HG02852 (cell line): ENCODE data around the gene RNF135.
A peak's percentile ranks its signal among the peaks of the same experiment; 100 is the strongest.
"Not testable (repeated sequence)": the region's sequence is repeated elsewhere in the genome, so short reads cannot be mapped to it uniquely, and the experiment has no call there.

Source experiments
- ATAC-seq: cut with Tn5 transposase; IDR thresholded peaks from one replicate; pipeline ENCODE4 v1.9.1; 2021; ENCODE audit warnings: mild to moderate bottlenecking, moderate library complexity; ENCODE audit not compliant: unreplicated experiment

RNF135 gene, protein sequence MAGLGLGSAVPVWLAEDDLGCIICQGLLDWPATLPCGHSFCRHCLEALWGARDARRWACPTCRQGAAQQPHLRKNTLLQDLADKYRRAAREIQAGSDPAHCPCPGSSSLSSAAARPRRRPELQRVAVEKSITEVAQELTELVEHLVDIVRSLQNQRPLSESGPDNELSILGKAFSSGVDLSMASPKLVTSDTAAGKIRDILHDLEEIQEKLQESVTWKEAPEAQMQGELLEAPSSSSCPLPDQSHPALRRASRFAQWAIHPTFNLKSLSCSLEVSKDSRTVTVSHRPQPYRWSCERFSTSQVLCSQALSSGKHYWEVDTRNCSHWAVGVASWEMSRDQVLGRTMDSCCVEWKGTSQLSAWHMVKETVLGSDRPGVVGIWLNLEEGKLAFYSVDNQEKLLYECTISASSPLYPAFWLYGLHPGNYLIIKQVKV

GRCh38 chr17:30970831-30971567 lies at the start of gene RNF135:
TSS of gene RNF135 (plus strand) at chr17:30971039. CDS start at chr17:30971074, 35 bp downstream.
- ATAC-seq = peak; percentile 59

GRCh38 chr17:30921544-30922196 lies 49.2 kb upstream of the RNF135 start, which contains the start of gene ADAP2:
TSS of gene ADAP2 (plus strand) at chr17:30921945. CDS start at chr17:30922015, 70 bp downstream.
- ATAC-seq = no peak

DNA sequence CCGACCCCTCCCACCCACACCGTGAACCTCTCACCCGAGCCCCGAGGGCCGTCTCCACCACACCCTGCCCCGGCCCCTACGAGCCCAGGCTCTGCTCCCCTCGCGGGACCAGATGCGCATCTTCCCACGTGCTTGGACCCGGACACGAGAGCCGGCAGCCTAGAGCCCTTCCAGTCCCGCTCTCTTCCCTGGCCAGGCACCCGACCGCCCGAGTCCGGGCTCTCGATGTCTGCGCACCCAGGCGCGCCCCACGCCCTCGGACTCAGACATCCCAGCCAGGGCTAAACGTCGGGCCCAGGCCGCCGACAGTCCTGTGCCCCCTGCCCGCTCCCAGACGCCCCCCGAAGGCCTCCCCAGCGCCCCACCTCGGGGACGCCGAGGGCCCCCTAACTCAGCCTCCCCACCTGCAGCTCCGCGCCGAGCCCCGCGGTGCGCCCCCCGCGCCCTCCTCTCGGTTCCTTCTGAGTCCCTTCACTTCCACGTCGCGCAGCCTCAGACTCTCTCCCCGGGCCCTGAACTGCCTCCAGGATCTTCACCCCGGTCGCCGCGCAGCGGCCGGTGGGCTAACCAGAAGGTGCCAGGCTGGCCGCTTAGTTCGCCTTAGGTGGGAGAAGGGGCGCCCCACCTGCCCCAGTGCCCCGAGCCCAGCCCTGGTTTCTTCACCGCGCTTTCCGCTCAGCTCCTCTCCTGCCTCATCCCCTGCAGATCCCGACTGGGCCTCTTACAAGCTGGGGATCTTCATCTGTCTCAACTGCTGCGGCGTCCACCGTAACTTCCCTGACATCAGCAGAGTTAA lies 48.4 kb upstream of the RNF135 start:
- ATAC-seq = no peak

DNA sequence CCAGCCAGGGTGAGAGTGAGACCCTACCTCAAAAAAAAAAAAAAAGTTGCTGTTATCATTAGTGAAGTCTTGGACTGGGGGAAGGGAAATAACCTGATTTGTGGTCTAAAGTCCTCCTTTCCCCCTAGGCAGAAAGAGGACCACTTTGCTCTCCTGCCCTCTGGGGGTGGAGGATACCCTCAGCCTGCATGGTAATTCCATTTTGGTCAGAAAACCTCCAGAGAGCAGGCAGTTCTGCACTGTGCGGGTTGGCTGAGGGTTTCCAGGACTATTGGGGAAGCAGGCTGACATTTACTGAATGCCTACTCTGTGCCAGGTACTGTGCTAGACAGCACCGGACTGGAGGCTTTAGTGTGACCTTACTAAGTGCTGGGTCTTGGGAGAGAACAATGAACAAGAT lies 46.5 kb upstream of the RNF135 start:
- no peak for ATAC-seq

GRCh38 chr17:30926516-30926915 lies 44.3 kb upstream of the RNF135 start:
- no peak for ATAC-seq

DNA sequence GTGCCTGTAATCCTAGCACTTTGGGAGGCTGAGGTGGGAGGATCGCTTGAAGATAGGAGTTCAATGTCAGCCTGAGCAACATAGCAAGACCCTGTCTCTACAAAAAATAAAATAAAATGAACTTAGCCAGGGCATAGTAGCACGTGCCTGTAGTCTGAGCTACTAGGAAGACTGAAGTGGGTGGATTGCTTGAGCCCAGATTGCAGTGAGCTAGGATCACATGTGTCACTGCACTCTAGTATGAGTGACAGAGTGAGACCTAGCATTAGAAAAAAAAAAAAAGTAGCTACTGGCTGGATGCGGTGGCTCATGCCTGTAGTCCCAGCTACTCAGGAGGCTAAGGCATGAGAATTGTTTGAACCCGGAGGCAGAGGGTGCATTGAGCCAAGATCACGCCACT lies 43.1 kb upstream of the RNF135 start:
- no peak for ATAC-seq

DNA sequence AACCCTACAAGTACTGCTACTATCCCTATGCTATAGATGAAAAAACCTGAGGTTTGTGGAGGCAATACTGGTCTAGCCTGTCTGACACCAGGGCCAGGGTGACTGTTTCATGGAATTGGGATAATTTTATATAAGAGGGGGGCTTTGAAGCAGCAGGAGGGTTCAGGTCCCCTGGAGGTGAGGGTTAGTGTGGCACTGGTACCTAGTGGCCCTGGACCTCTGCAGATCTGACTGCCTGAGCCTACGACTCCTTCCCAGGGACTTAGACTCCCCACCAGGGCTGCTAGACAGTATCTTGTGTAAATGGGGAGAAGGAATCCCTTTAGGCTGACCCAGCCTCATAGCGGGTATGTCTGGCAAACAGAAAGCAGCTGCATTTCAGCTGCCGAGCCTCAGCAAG lies 42.3 kb upstream of the RNF135 start:
- ATAC-seq = no peak

- no peak for ATAC-seq
These were observed 41.7 kb upstream of the RNF135 start for GRCh38 chr17:30929081-30929633.

- ATAC-seq = not testable (repeated sequence)
These were observed 41.0 kb upstream of the RNF135 start for GRCh38 chr17:30929861-30930260.

DNA sequence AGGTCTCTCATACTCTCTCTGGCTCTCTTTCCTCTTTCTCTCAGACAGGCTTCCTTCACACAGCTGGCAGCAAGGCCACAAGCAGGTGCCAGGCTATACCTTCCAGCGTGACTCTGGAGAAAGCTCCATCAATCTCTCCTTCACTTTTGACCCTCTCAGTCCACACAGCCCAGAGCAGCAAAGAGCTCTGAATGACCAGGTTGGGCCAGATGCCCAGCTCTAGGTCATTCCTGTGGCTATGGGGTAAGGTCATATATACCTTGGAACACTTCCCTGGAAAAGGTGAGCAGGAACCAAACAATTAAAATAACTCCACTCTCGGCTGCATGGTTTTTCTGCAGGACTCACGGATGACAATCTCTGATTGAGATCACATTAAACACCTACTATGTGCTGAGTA lies 40.3 kb upstream of the RNF135 start:
- no peak for ATAC-seq

GRCh38 chr17:30931582-30931981 lies 39.3 kb upstream of the RNF135 start:
- ATAC-seq = not testable (repeated sequence)

DNA sequence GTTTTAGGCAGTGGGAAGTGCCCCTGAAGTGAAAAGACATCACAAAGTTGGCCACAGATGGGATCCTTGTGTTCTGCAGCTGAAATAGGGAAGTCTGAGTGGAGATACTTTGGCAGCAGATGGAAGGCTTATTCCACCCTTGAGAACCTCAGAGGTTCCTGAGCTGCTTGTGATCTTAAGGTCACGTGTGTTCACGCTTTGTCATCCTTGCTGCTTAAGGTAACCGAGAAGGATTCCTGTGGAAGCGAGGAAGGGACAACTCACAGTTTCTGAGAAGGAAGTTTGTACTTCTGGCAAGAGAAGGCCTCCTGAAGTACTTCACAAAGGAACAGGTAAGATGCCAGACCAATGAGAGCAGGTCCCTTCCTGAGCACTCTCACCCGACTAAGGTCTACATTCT lies 36.9 kb upstream of the RNF135 start:
- no peak for ATAC-seq

- no peak for ATAC-seq
These were observed 31.7 kb upstream of the RNF135 start for GRCh38 chr17:30939051-30939689.

GRCh38 chr17:30942308-30943079 lies 28.3 kb upstream of the RNF135 start:
- ATAC-seq = no peak

- no peak for ATAC-seq
These were observed 23.0 kb upstream of the RNF135 start for GRCh38 chr17:30947796-30948195.

DNA sequence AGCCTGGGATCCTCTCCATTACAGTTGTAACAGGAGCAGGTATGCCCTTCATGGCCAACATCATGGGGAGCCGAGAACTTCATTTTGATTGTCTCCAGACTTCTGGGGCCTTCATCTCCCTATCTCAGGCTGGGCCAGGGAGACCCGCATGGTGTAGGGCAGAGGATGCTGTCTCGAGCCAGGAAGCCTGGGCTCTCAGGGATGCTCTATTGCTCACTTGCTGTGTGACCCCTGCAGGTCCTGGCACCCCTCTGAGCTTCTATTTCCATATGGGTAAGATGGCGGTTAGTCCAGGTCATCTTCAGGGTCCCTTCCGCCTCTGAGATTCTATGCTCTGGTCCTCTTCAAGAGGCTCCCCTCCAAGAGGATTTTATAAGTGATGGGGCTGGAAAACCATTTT lies 20.6 kb upstream of the RNF135 start:
- ATAC-seq = no peak

DNA sequence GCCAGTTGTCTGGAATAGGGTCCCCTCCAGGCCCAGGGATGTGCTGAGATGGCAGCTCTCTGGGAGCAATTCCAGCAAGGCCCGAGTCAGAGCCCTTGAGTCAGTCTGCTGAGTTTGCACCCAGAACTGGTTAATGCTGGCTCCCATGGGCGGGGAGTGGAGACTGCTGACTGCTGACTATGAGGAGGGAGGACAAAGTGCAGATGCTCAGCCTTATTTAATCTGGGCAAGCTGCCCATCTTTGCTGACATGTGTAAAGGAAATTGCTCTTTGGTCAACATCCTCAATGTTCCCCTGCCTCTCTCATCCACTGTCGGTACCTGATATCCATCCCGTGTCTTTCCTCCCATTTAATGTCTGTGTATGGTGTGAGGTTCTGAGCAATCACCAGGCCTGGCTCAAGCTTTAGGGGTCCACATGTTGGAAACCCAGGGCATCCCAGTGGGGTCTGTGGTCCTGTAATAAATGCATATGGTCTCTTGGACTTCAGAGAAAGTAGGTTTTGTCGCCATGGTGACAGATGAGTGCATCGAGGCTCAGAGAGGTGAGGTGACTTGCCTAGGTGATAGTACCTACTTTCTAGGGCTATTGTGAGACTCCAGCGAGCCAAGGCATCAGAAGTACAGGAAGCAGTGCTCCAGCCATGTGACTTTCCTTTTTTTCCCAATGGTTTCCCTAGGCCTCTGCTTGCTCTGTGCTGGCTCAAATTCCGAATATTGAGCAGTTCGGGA lies 20.0 kb upstream of the RNF135 start:
- ATAC-seq = no peak

DNA sequence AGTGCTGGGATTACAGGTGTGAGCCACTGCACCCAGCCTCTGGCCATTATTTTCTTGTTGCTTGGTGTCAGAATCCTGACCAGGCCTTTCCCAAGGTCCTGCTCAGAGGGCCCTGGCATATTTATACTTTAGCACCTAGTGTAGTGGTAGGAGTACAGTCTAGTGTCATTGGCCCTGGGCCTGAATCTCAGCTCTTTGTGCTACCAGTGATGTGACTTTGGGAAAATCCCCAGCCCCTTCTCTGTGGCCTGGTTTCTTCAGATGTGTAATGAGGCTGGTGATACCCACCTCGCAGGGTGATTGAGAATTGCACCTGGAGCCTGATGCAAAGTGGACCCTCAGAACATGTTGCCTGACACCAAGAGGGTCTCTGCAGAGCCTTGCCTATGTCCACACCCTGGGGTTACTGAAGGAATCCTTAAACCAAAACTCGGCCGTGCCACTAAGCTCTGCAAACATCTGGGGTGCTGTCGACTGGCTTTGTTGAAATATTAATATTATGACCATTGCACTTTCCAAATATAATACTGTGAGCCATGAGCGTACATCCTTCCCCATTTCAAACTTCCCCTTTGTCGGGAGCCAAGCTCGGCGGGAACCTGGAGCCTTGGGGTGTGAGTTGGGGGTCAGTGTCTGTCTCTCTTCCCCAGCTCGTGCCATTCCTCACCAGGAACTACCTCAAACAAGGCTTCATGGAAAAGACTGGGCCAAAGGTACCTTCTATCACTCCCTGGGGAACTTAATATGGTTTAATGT lies 18.0 kb upstream of the RNF135 start:
- no peak for ATAC-seq
